Measurements from ENCODE around the gene PRICKLE1. TPM values are rescaled to one million over a fixed set of nuclear protein-coding genes. Genes with fewer than 3 reads are reported as not detected.

PRICKLE1 gene
- total and polyA plus RNA-seq, 9 of the 15 experiments (the other 6 are each of a cell fraction or from before 2014, with no cell fraction given): 0.22 to 0.85 (median 0.31) TPM

GRCh38 chr12:42484996-42485395, 104.5 kb downstream of the PRICKLE1 start:
- FAIRE-seq (no peak), ATAC-seq (no peak), DNase-seq (ENCODE audit: extremely low read depth in 1 of 4, low spot score in 3 of 4) (no peak)
- H3K79me2 ChIP-seq (ENCODE audit: control insufficient read depth, insufficient read depth, low read length): no peaks in the 10 kb centered on the region
- no peak overlapping the region for H3K4me2 ChIP-seq (ENCODE audit: insufficient read depth, low read length)
- no peak overlapping the region for H2AFZ ChIP-seq (ENCODE audit: low read depth, low read length)
- no peaks in the 10 kb centered on the region for H4K20me1 ChIP-seq (replicated peaks; ENCODE audit: control insufficient read depth, insufficient read depth, low read length)
- no TSS peak for BruUV-seq (replicated peaks)
- H3K9ac ChIP-seq (ENCODE audit: insufficient read depth in 1 of 2, low read depth in 2 of 2, low read length in 2 of 2): no peak overlapping the region
- 55% methylated on average over 3 of the region's 3 CpGs for WGBS (ENCODE audit: insufficient coverage, low coverage, missing lambda C conversion rate)
- H3K9me1 ChIP-seq (ENCODE audit: control insufficient read depth, insufficient read depth, low read length): no peaks in the 10 kb centered on the region
- no peaks in the 10 kb centered on the region for H3K27me3 ChIP-seq (ENCODE audit: control insufficient read depth in 2 of 2, insufficient read depth in 2 of 2, low read length in 2 of 2)
- ChIA-PET CTCF (ENCODE audit: low intra/inter-chr PET ratio) (no interaction called here), POLR2A (no interaction called here)
- TF ChIP-seq SOX6 (IDR thresholded peaks at IDR 0.05) (peak; percentile 33; the same call in 1 of the 2 replicates), ATF7 (IDR thresholded peaks at IDR 0.05) (no peak), ZBTB9 (CRISPR knock-in tag; IDR thresholded peaks at IDR 0.05) (no peak), ZNF384 (IDR thresholded peaks at IDR 0.05; ENCODE audit: low read depth, low read length) (peak; percentile 86), GATA2 (CRISPR knock-in tag; IDR thresholded peaks at IDR 0.05) (no peak), ZC3H11A (IDR thresholded peaks at IDR 0.05; ENCODE audit: low read depth, low read length) (no peak), RCOR1 (IDR thresholded peaks at IDR 0.05; ENCODE audit: borderline replicate concordance in 1 of 2, low read depth in 2 of 2, low read length in 2 of 2) (0 out of 4 replicates have a peak, but pooled peaks of 1 of the 2 experiments have one; percentile 15), MEF2A (IDR thresholded peaks at IDR 0.05; ENCODE audit: control insufficient read depth, low read depth, low read length) (peak; percentile 94), LARP7 (IDR thresholded peaks at IDR 0.05) (no peak), BHLHE40 (IDR thresholded peaks at IDR 0.05; ENCODE audit: low read length) (0 out of 2 replicates have a peak, but pooled peaks have one; percentile 27), TAL1 (IDR thresholded peaks at IDR 0.05) (no peak), MEF2D (tag; conservative IDR thresholded peaks at IDR 0.05; ENCODE audit: low read depth) (peak; percentile 64; the same call in 1 of the 2 replicates), KDM1A (IDR thresholded peaks at IDR 0.05) (peak; percentile 44 to 57), RFX7 (CRISPR knock-in tag; IDR thresholded peaks at IDR 0.05) (no peak), BRD4 (IDR thresholded peaks at IDR 0.05) (no peak), CBFA2T3 (IDR thresholded peaks at IDR 0.05) (0 out of 2 replicates have a peak, but pooled peaks have one; percentile 26)
- no peak overlapping the region for H3K4me3 ChIP-seq
- H3K4me1 ChIP-seq (replicated peaks in 1 of 2; ENCODE audit: control insufficient read depth in 2 of 2, insufficient read depth in 2 of 2, low read length in 2 of 2): peaks cover 9 to 18% of the 10 kb centered on the region in 2 experiments; a peak in 4 of 5 replicates
- in situ Hi-C loops (cut with MboI): no loop called here
- intact Hi-C loops (cut with micrococcal nuclease): no loop called here
- no peaks in the 10 kb centered on the region for H3K36me3 ChIP-seq (ENCODE audit: control insufficient read depth, insufficient read depth, low read length)
- H3K9me3 ChIP-seq (replicated peaks; ENCODE audit: control insufficient read depth, insufficient read depth, low read depth, low read length): 0 out of 2 replicates have a peak, but pooled peaks cover 2% of the 10 kb centered on the region
- H3K27ac ChIP-seq (ENCODE audit: extremely low read depth, low read depth, low read length): no peak overlapping the region
